Stimulated activated CD4-positive, alpha-beta T cell treated with anti-CD3 and anti-CD28 coated beads, Interleukin-2, amount 100 ng/mL, for 48 hours (primary cell): ENCODE measurements around the gene DDX10.

Experiments
- DNase-seq, 2 donors: peaks; one replicate each; pipeline ENCODE4 v3.0.0-alpha.2; 2020

The DDX10 gene

GRCh38 chr11:108914211-108914610 lies 249.3 kb downstream of the DDX10 start:
- no peak for DNase-seq

- no peak for DNase-seq
These were observed 250.1 kb downstream of the DDX10 start for GRCh38 chr11:108914981-108915380.

GRCh38 chr11:108915666-108916065 lies 250.8 kb downstream of the DDX10 start:
- no peak for DNase-seq

GRCh38 chr11:108916290-108916689 lies 251.4 kb downstream of the DDX10 start:
- DNase-seq: no peak

- no peak for DNase-seq
These were observed 252.1 kb downstream of the DDX10 start for GRCh38 chr11:108916935-108917334.

GRCh38 chr11:108921211-108921610 lies 256.3 kb downstream of the DDX10 start:
- DNase-seq: no peak

- no peak for DNase-seq
These were observed 257.4 kb downstream of the DDX10 start for GRCh38 chr11:108922241-108922640.

- no peak for DNase-seq
These were observed 258.5 kb downstream of the DDX10 start for GRCh38 chr11:108923413-108923812.

- no peak for DNase-seq
These were observed 261.4 kb downstream of the DDX10 start for GRCh38 chr11:108926171-108926840.

- DNase-seq: no peak
These were observed 262.1 kb downstream of the DDX10 start for GRCh38 chr11:108926841-108927577.

- no peak for DNase-seq
These were observed 263.1 kb downstream of the DDX10 start for GRCh38 chr11:108927791-108928545.

- no peak for DNase-seq
These were observed 264.4 kb downstream of the DDX10 start for GRCh38 chr11:108929241-108929640.

- DNase-seq: no peak
These were observed 266.3 kb downstream of the DDX10 start for GRCh38 chr11:108931168-108931567.

GRCh38 chr11:108933630-108934029 lies 268.8 kb downstream of the DDX10 start:
- no peak for DNase-seq

GRCh38 chr11:108934289-108934688 lies 269.4 kb downstream of the DDX10 start:
- DNase-seq: no peak

GRCh38 chr11:108934696-108935095 lies 269.8 kb downstream of the DDX10 start:
- no peak for DNase-seq

GRCh38 chr11:108937746-108938145 lies 272.9 kb downstream of the DDX10 start:
- no peak for DNase-seq

- no peak for DNase-seq
These were observed 273.7 kb downstream of the DDX10 start for GRCh38 chr11:108938604-108939003.

- DNase-seq: no peak
These were observed 274.3 kb downstream of the DDX10 start for GRCh38 chr11:108939135-108939534.

GRCh38 chr11:108943853-108944252 lies 279.0 kb downstream of the DDX10 start:
- no peak for DNase-seq

GRCh38 chr11:108944471-108945178 lies 279.8 kb downstream of the DDX10 start:
- no peak for DNase-seq

GRCh38 chr11:108945341-108945740 lies 280.5 kb downstream of the DDX10 start:
- DNase-seq: no peak
